Neutrophil (primary cell): ENCODE results near the gene IGDCC3.

Experiments used
- H3K27ac ChIP-seq: fragments of 200-600 bp; sonication (generic); 2 replicates; pipeline ENCODE4 v1.5.1; 2016; ENCODE audit warnings: mild to moderate bottlenecking, moderate library complexity
- H3K27me3 ChIP-seq: fragments of 200-600 bp; sonication (generic); 2 replicates; pipeline ENCODE4 v1.6.0; 2016; ENCODE audit warnings: mild to moderate bottlenecking
- H3K36me3 ChIP-seq: fragments of 200-600 bp; sonication (generic); 2 replicates; pipeline ENCODE4 v1.5.1; 2017
- H3K4me1 ChIP-seq, 2 experiments: fragments of 200-600 bp in 1 of 2; sonication (generic) in 1 of 2; 1 replicate in 1 of 2; 2 replicates in 1 of 2; pipeline versions ENCODE4 v1.5.1 to v1.6.1; 2013 to 2016; ENCODE audit warnings: low read depth in 1 of 2, low read length in 1 of 2, mild to moderate bottlenecking in 1 of 2, moderate library complexity in 1 of 2; ENCODE audit not compliant: control insufficient read depth in 1 of 2, insufficient read depth in 1 of 2
- H3K4me3 ChIP-seq, 2 experiments: fragments of 200-600 bp in 1 of 2; sonication (generic) in 1 of 2; 1 replicate in 1 of 2; 2 replicates in 1 of 2; pipeline ENCODE4 v1.5.1; 2013 to 2016; ENCODE audit warnings: low read depth in 1 of 2, low read length in 1 of 2, mild to moderate bottlenecking in 1 of 2, moderate library complexity in 1 of 2
- H3K9me3 ChIP-seq: fragments of 200-600 bp; sonication (generic); 2 replicates; pipeline ENCODE4 v1.5.1; 2016
- CTCF ChIP-seq: fragments of 200-600 bp; sonication (generic); IDR thresholded peaks from 2 replicates; pipeline ENCODE4 v1.5.1; 2016; ENCODE audit warnings: antibody characterized with exemption

Gene IGDCC3

GRCh38 chr15:65421360-65422215 is 43.8 kb upstream of the IGDCC3 start:
- Histone ChIP-seq H3K4me3 (no peak overlapping the region), H3K36me3 (no peaks in the 10 kb centered on the region), H3K27me3 (peaks cover 98% of the 10 kb centered on the region), H3K27ac (no peak overlapping the region), H3K9me3 (no peaks in the 10 kb centered on the region), H3K4me1 (peaks cover 8 to 13% of the 10 kb centered on the region in 2 experiments)
- TF ChIP-seq CTCF = no peak

- Histone ChIP-seq H3K9me3 (no peaks in the 10 kb centered on the region), H3K4me1 (peaks cover 8 to 13% of the 10 kb centered on the region in 2 experiments), H3K4me3 (no peak overlapping the region), H3K27me3 (peaks cover 97% of the 10 kb centered on the region), H3K36me3 (no peaks in the 10 kb centered on the region), H3K27ac (no peak overlapping the region)
- TF ChIP-seq CTCF = no peak
These were observed 43.2 kb upstream of the IGDCC3 start for GRCh38 chr15:65420975-65421359.

GRCh38 chr15:65418596-65418995 is 40.8 kb upstream of the IGDCC3 start:
- Histone ChIP-seq H3K36me3 (no peaks in the 10 kb centered on the region), H3K4me3 (no peak overlapping the region), H3K4me1 (peaks cover 8 to 13% of the 10 kb centered on the region in 2 experiments), H3K27ac (no peak overlapping the region), H3K27me3 (peaks cover 76% of the 10 kb centered on the region), H3K9me3 (no peaks in the 10 kb centered on the region)
- no peak for TF ChIP-seq CTCF

- TF ChIP-seq CTCF = no peak
- Histone ChIP-seq H3K4me1 (peaks cover 3 to 6% of the 10 kb centered on the region in 2 experiments), H3K4me3 (no peak overlapping the region), H3K9me3 (no peaks in the 10 kb centered on the region), H3K36me3 (no peaks in the 10 kb centered on the region), H3K27ac (no peak overlapping the region), H3K27me3 (peaks cover 64% of the 10 kb centered on the region)
These were observed 39.1 kb upstream of the IGDCC3 start for GRCh38 chr15:65416845-65417416.

- Histone ChIP-seq H3K9me3 (no peaks in the 10 kb centered on the region), H3K4me1 (no peaks in the 10 kb centered on the region), H3K4me3 (no peak overlapping the region), H3K27me3 (peaks cover 64% of the 10 kb centered on the region), H3K27ac (no peak overlapping the region), H3K36me3 (no peaks in the 10 kb centered on the region)
- TF ChIP-seq CTCF = no peak
These were observed 37.2 kb upstream of the IGDCC3 start for GRCh38 chr15:65414841-65415621.
